MM.1S (cell line): ENCODE measurements around the gene RPTOR.

Experiments
- DNase-seq: peaks from one replicate; pipeline ENCODE4 v3.0.0-alpha.2; 2015
- H2AFZ ChIP-seq: fragments of 300-600 bp; sonication (generic); 2 replicates; pipeline ENCODE4 v1.6.0; 2016; ENCODE audit warnings: antibody characterized with exemption, low read length
- H3F3A ChIP-seq: fragments of 300-600 bp; sonication (generic); 2 replicates; pipeline ENCODE4 v1.6.1; 2016; ENCODE audit warnings: mild to moderate bottlenecking, antibody characterized with exemption, low read length, moderate library complexity, mixed read lengths; ENCODE audit not compliant: insufficient read depth
- H3K27ac ChIP-seq: fragments of 300-600 bp; sonication (generic); 2 replicates; pipeline ENCODE4 v1.5.1; 2016; ENCODE audit warnings: mild to moderate bottlenecking, low read length
- H3K27me3 ChIP-seq: fragments of 300-600 bp; sonication (generic); replicated peaks from 2 replicates; pipeline ENCODE4 v1.6.0; 2016; ENCODE audit warnings: low read length; ENCODE audit not compliant: insufficient read depth
- H3K36me3 ChIP-seq: fragments of 300-600 bp; sonication (generic); replicated peaks from 2 replicates; pipeline ENCODE4 v1.6.1; 2016; ENCODE audit warnings: mild to moderate bottlenecking, low read length, mixed read lengths; ENCODE audit not compliant: insufficient read depth
- H3K4me1 ChIP-seq: fragments of 300-600 bp; sonication (generic); 2 replicates; pipeline ENCODE4 v1.6.1; 2016; ENCODE audit warnings: low read length, mixed read lengths
- H3K4me2 ChIP-seq: fragments of 300-600 bp; sonication (generic); 2 replicates; pipeline ENCODE4 v1.6.0; 2016; ENCODE audit warnings: low read depth, low read length
- H3K4me3 ChIP-seq: fragments of 300-600 bp; sonication (generic); 2 replicates; pipeline ENCODE4 v1.5.1; 2016; ENCODE audit warnings: low read length, mixed read lengths
- H3K79me2 ChIP-seq: fragments of 300-600 bp; sonication (generic); 2 replicates; pipeline ENCODE4 v1.6.1; 2016; ENCODE audit warnings: mixed run types, low read length, mixed read lengths
- H3K9ac ChIP-seq: fragments of 300-600 bp; sonication (generic); 2 replicates; pipeline ENCODE4 v1.6.1; 2016; ENCODE audit warnings: low read length, mixed read lengths
- H3K9me2 ChIP-seq: fragments of 300-600 bp; sonication (generic); replicated peaks from 2 replicates; pipeline ENCODE4 v1.6.1; 2016; ENCODE audit warnings: mild to moderate bottlenecking, low read length, mixed read lengths; ENCODE audit not compliant: insufficient read depth
- H3K9me3 ChIP-seq: fragments of 300-600 bp; sonication (generic); replicated peaks from 2 replicates; pipeline ENCODE4 v1.6.1; 2016; ENCODE audit warnings: mild to moderate bottlenecking, low read length, mixed read lengths; ENCODE audit not compliant: insufficient read depth
- H4K20me1 ChIP-seq: fragments of 300-600 bp; sonication (generic); 2 replicates; pipeline ENCODE4 v1.6.1; 2016; ENCODE audit warnings: mild to moderate bottlenecking, low read length, moderate library complexity, mixed read lengths; ENCODE audit not compliant: insufficient read depth
- CTCF ChIP-seq: fragments of 300-600 bp; sonication (generic); IDR thresholded peaks from 2 replicates; pipeline ENCODE4 v1.5.1; 2016; ENCODE audit warnings: antibody characterized with exemption, low read length, mixed read lengths
- EZH2 ChIP-seq: fragments of 300-600 bp; sonication (generic); optimal IDR thresholded peaks from 2 replicates; pipeline ENCODE3; 2017; ENCODE audit warnings: low read depth, mild to moderate bottlenecking, antibody characterized with exemption, low read length, mixed read lengths
- EZH2phosphoT487 ChIP-seq: fragments of 300-600 bp; sonication (generic); IDR thresholded peaks from 2 replicates; pipeline ENCODE4 v1.6.1; 2018; ENCODE audit warnings: antibody characterized with exemption, low read length

Gene RPTOR

GRCh38 chr17:80940171-80941123, 395.8 kb downstream of the RPTOR start:
- Histone ChIP-seq H4K20me1 (no peaks in the 10 kb centered on the region), H3K9ac (no peak overlapping the region), H3K9me2 (no peaks in the 10 kb centered on the region), H3F3A (no peaks in the 10 kb centered on the region), H3K4me3 (no peak overlapping the region), H3K27me3 (no peaks in the 10 kb centered on the region), H3K4me1 (no peaks in the 10 kb centered on the region), H3K36me3 (no peaks in the 10 kb centered on the region), H3K4me2 (no peak overlapping the region), H3K27ac (no peak overlapping the region), H3K9me3 (no peaks in the 10 kb centered on the region), H2AFZ (no peak overlapping the region), H3K79me2 (no peaks in the 10 kb centered on the region)
- no peak for DNase-seq
- TF ChIP-seq EZH2phosphoT487 (no peak), CTCF (no peak), EZH2 (no peak)

- Histone ChIP-seq H4K20me1 (no peaks in the 10 kb centered on the region), H3K79me2 (no peaks in the 10 kb centered on the region), H2AFZ (no peak overlapping the region), H3K27me3 (no peaks in the 10 kb centered on the region), H3K9ac (no peak overlapping the region), H3K9me3 (no peaks in the 10 kb centered on the region), H3K4me1 (no peaks in the 10 kb centered on the region), H3F3A (no peaks in the 10 kb centered on the region), H3K9me2 (no peaks in the 10 kb centered on the region), H3K27ac (no peak overlapping the region), H3K4me2 (no peak overlapping the region), H3K4me3 (no peak overlapping the region), H3K36me3 (no peaks in the 10 kb centered on the region)
- TF ChIP-seq CTCF (no peak), EZH2 (no peak), EZH2phosphoT487 (no peak)
- no peak for DNase-seq
Observed at GRCh38 chr17:80941171-80941570, 396.5 kb downstream of the RPTOR start.

GRCh38 chr17:80941743-80942422, 397.2 kb downstream of the RPTOR start:
- no peaks in the 10 kb centered on the region for H4K20me1 ChIP-seq
- H3K27me3 ChIP-seq: no peaks in the 10 kb centered on the region
- H3K4me2 ChIP-seq: no peak overlapping the region
- no peaks in the 10 kb centered on the region for H3K9me3 ChIP-seq
- DNase-seq: no peak
- no peaks in the 10 kb centered on the region for H3K79me2 ChIP-seq
- no peak overlapping the region for H3K27ac ChIP-seq
- H3K4me1 ChIP-seq: no peaks in the 10 kb centered on the region
- H3K9me2 ChIP-seq: no peaks in the 10 kb centered on the region
- H3F3A ChIP-seq: no peaks in the 10 kb centered on the region
- no peak overlapping the region for H3K9ac ChIP-seq
- H3K36me3 ChIP-seq: no peaks in the 10 kb centered on the region
- TF ChIP-seq EZH2phosphoT487 (no peak), CTCF (no peak), EZH2 (no peak)
- H3K4me3 ChIP-seq: no peak overlapping the region
- H2AFZ ChIP-seq: no peak overlapping the region
